Aorta (tissue), 5 donors: ENCODE data around the gene LRBA. TPM values are rescaled to one million over a fixed set of nuclear protein-coding genes. Genes with fewer than 3 reads are reported as not detected.
"Not testable (repeated sequence)": the region's sequence is repeated elsewhere in the genome, so short reads cannot be mapped to it uniquely, and the experiment has no call there.

Experiments used
- ATAC-seq: fragments of 200-7000 bp; cut with Tn5 transposase; one replicate; pipeline ENCODE4 v1.9.1; 2022; ENCODE audit warnings: moderate library complexity; ENCODE audit not compliant: low FRiP score
- DNase-seq, 2 donors: peaks; one replicate each; pipeline ENCODE4 v3.0.0-alpha.2; 2020
- H3K27ac ChIP-seq, 2 donors: one replicate each; pipeline ENCODE4 v1.5.1; 2013; ENCODE audit warnings: low read length in 2 of 2, mild to moderate bottlenecking in 2 of 2, moderate library complexity in 2 of 2, control low read depth in 1 of 2, inconsistent platforms in 1 of 2, low read depth in 1 of 2
- H3K27me3 ChIP-seq, 2 donors: one replicate each; pipeline ENCODE4 v1.6.1; 2013; ENCODE audit warnings: control low read depth in 1 of 2, low read length in 1 of 2, mild to moderate bottlenecking in 1 of 2, moderate library complexity in 1 of 2; ENCODE audit not compliant: insufficient read depth in 2 of 2, control insufficient read depth in 1 of 2
- H3K36me3 ChIP-seq, 2 donors: one replicate each; pipeline ENCODE4 v1.6.1; 2013; ENCODE audit warnings: control low read depth in 1 of 2, low read length in 1 of 2, mild to moderate bottlenecking in 1 of 2; ENCODE audit not compliant: insufficient read depth in 2 of 2, control insufficient read depth in 1 of 2
- H3K4me1 ChIP-seq, 2 donors: one replicate each; pipeline ENCODE4 v1.6.1; 2013; ENCODE audit warnings: low read length in 2 of 2, control low read depth in 1 of 2, mild to moderate bottlenecking in 1 of 2, moderate library complexity in 1 of 2; ENCODE audit not compliant: insufficient read depth in 2 of 2, control insufficient read depth in 1 of 2
- H3K4me3 ChIP-seq, 2 donors: one replicate each; pipeline ENCODE4 v1.5.1; 2013; ENCODE audit warnings: low read length in 2 of 2, control low read depth in 1 of 2, mild to moderate bottlenecking in 1 of 2
- H3K9me3 ChIP-seq: one replicate; pipeline ENCODE4 v1.6.1; 2013; ENCODE audit warnings: mild to moderate bottlenecking, low read length; ENCODE audit not compliant: control insufficient read depth
- WGBS, 2 donors: extraction: QIAGEN DNeasy Blood & Tissue Kit; methylation state at CpG; one replicate each; pipeline ENCODE4 v1.1.7; 2013; 5-methylcytosine and 5-hydroxymethylcytosine counted together
- intact Hi-C, 2 donors: fragments of 100-400 bp; cut with DNase I; formaldehyde crosslinking; loops; one replicate each; pipeline versions ENCODE4 v1.14.2 to v1.15.0; 2022
- long read RNA-seq, 2 donors: library from polyadenylated mRNA; unstranded; transcript quantifications; one replicate each; pipeline ENCODE4 v2.0.0, GENCODE V29; 2020 to 2021
- polyA plus RNA-seq, 2 donors: library from polyadenylated mRNA; stranded (reverse); fragments of 200-250 nt; gene quantifications; one replicate each; pipeline ENCODE4 v1.2.3, GENCODE V29; 2013
- total RNA-seq, 2 donors: library from RNA; stranded (reverse); fragmentation: NEBNext Ultra II Directional; extraction: Animal tissue kit (Norgen Biotek cat#: 25700); gene quantifications; one replicate each; pipeline ENCODE4 v1.2.1, GENCODE V29; 2021
- donor health status: healthy with polysubstance abuse.
- donor health status: Bipolar disorder and iron deficiency.
- donor health status: DM: no; HTN: no; CAD: no.
- donor health status: DM: no; HTN: no; CAD: no.
- donor health status: DM: yes; HTN: yes; CAD: no.

Gene LRBA
- total RNA-seq, result 10 to 100 TPM; 24.0 to 34.5 TPM
- polyA plus RNA-seq, result 1 to 10 TPM; 4.8 to 6.8 TPM
- long read RNA-seq, donor 1, partial matches to known transcripts, result 4 of 19 reads
- long read RNA-seq, donor 1, other reads (novel, unspliced or antisense), result 11 of 19 reads
- long read RNA-seq, donor 2, partial matches to known transcripts, result 5 of 25 reads
- long read RNA-seq, donor 2, other reads (novel, unspliced or antisense), result 20 of 25 reads

- H3K27me3 ChIP-seq, result no peaks in the 10 kb centered on the region
- no peaks in the 10 kb centered on the region for H3K9me3 ChIP-seq
- intact Hi-C loops, result no loop called here
- peak within 1 kb of the TSS in 1 of 2 donors; percentile 54 for H3K27ac ChIP-seq
- peak within 1 kb of the TSS; percentile 44 to 84 for H3K4me3 ChIP-seq
- no peaks in the 10 kb centered on the region for H3K4me1 ChIP-seq
- DNase-seq (peak; percentile 69 to 87), ATAC-seq (peak; percentile 77)
- H3K36me3 ChIP-seq, result no peaks in the 10 kb centered on the region
- WGBS, 2 donors, result 0% methylated on average over 35 to 37 of the region's 37 CpGs
Observed at GRCh38 chr4:151014521-151015458, at the start of gene LRBA. Gene LRBA (minus strand): TSS chr4:151015284. CDS start chr4:151014642, 642 bp downstream.

GRCh38 chr4:151063143-151063542 lies 48.1 kb upstream of the LRBA start:
- 96 to 99% methylated on average over 3 of the region's 3 CpGs for WGBS, 2 donors

GRCh38 chr4:151055539-151055938 lies 40.5 kb upstream of the LRBA start:
- WGBS, 2 donors, result 41 to 44% methylated on average over 1 of the region's 1 CpG
- no peaks in the 10 kb centered on the region for H3K36me3 ChIP-seq
- no peak overlapping the region for H3K4me3 ChIP-seq
- H3K4me1 ChIP-seq, result no peaks in the 10 kb centered on the region
- H3K9me3 ChIP-seq, result no peaks in the 10 kb centered on the region
- intact Hi-C loops, result no loop called here
- H3K27me3 ChIP-seq, result peaks cover 0 to 2% of the 10 kb centered on the region in 2 donors
- no peak for ATAC-seq
- H3K27ac ChIP-seq, result no peak overlapping the region
- DNase-seq, result no peak

More at GRCh38 chr4:151063143-151063542, 48.1 kb upstream of the LRBA start:
- H3K27ac ChIP-seq, ATAC-seq, H3K36me3 ChIP-seq, H3K4me1 ChIP-seq, intact Hi-C loops, DNase-seq, H3K27me3 ChIP-seq, H3K4me3 ChIP-seq, H3K9me3 ChIP-seq: not testable (repeated sequence)

GRCh38 chr4:151052785-151053184 lies 37.7 kb upstream of the LRBA start:
- intact Hi-C loops, result no loop called here
- ATAC-seq (no peak), DNase-seq (no peak)
- Histone ChIP-seq H3K27me3 (peaks cover 0 to 2% of the 10 kb centered on the region in 2 donors), H3K36me3 (no peaks in the 10 kb centered on the region), H3K4me1 (no peaks in the 10 kb centered on the region), H3K27ac (no peak overlapping the region), H3K9me3 (no peaks in the 10 kb centered on the region), H3K4me3 (no peak overlapping the region)
- WGBS, 2 donors, result 90 to 93% methylated on average over 3 of the region's 3 CpGs

- Histone ChIP-seq H3K27ac (no peak overlapping the region), H3K4me1 (no peaks in the 10 kb centered on the region), H3K4me3 (no peak overlapping the region), H3K9me3 (no peaks in the 10 kb centered on the region), H3K27me3 (peaks cover 0 to 2% of the 10 kb centered on the region in 2 donors), H3K36me3 (no peaks in the 10 kb centered on the region)
- 88 to 90% methylated on average over 12 to 13 of the region's 13 CpGs for WGBS, 2 donors
- ATAC-seq (no peak), DNase-seq (no peak)
- intact Hi-C loops, result no loop called here
Observed at GRCh38 chr4:151049430-151049884, 34.4 kb upstream of the LRBA start.

GRCh38 chr4:151048913-151049312 lies 33.8 kb upstream of the LRBA start:
- no peaks in the 10 kb centered on the region for H3K9me3 ChIP-seq
- DNase-seq (no peak), ATAC-seq (no peak)
- no peaks in the 10 kb centered on the region for H3K4me1 ChIP-seq
- no peak overlapping the region for H3K4me3 ChIP-seq
- H3K27me3 ChIP-seq, result peaks cover 0 to 2% of the 10 kb centered on the region in 2 donors
- no peaks in the 10 kb centered on the region for H3K36me3 ChIP-seq
- 85 to 87% methylated on average over 11 of the region's 11 CpGs for WGBS, 2 donors
- intact Hi-C loops, result no loop called here
- H3K27ac ChIP-seq, result no peak overlapping the region

GRCh38 chr4:151046609-151047008 lies 31.5 kb upstream of the LRBA start:
- DNase-seq, result no peak
- Histone ChIP-seq H3K27ac (no peak overlapping the region), H3K27me3 (peaks cover 0 to 2% of the 10 kb centered on the region in 2 donors), H3K36me3 (no peaks in the 10 kb centered on the region), H3K4me1 (no peaks in the 10 kb centered on the region), H3K4me3 (no peak overlapping the region), H3K9me3 (no peaks in the 10 kb centered on the region)
- no peak for ATAC-seq
- intact Hi-C loops, result no loop called here
- 54 to 61% methylated on average over 4 of the region's 4 CpGs for WGBS, 2 donors

GRCh38 chr4:151045907-151046306 lies 30.8 kb upstream of the LRBA start:
- Histone ChIP-seq H3K4me1 (no peaks in the 10 kb centered on the region), H3K27ac (no peak overlapping the region), H3K36me3 (no peaks in the 10 kb centered on the region), H3K9me3 (no peaks in the 10 kb centered on the region), H3K4me3 (no peak overlapping the region), H3K27me3 (peaks cover 0 to 2% of the 10 kb centered on the region in 2 donors)
- no peak for DNase-seq
- no peak for ATAC-seq
- 22 to 30% methylated on average over 3 of the region's 3 CpGs for WGBS, 2 donors
- intact Hi-C loops, result no loop called here
